ENCODE results near the gene ADD1. TPM values are rescaled to one million over a fixed set of nuclear protein-coding genes. Genes with fewer than 3 reads are reported as not detected.

Gene ADD1
- total and polyA plus RNA-seq, 2 donors (not counting 1 experiment from before 2014, with no cell fraction given), result 164 to 171 TPM

DNA sequence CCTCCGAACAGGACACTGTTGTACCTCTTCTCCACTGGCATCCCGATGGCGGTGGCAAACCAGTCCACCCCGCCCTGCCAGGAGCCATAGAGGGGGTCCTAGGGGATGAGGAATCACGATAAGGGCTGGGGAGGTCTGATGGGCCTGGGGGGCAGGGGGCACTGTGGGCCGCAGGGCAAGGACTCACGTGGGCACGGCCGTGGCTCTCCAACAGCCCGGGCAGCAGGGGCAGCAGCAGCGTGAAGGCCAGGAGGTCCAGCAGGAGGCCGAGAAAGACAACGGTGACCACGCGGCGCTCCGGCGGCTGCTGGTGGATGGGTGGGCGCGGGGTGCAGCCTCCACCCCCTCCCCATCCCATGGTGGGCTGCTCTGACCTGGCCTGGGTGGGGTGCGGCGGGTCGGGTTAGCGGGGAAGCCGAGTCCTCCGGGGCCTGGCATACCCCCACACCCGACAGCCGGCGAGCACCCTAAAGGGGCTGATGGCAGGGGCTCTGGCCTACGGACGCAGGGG is 90.0 kb downstream of the ADD1 start:
- Histone ChIP-seq H3K79me2 (ENCODE audit: control insufficient read depth, insufficient read depth, low read length) (peaks cover 29% of the 10 kb centered on the region), H3K36me3 (ENCODE audit: control insufficient read depth, insufficient read depth, low read length) (peaks cover 42% of the 10 kb centered on the region), H4K20me1 (ENCODE audit: control insufficient read depth, extremely low read depth, insufficient read depth, low read length) (no peaks in the 10 kb centered on the region), H3K27me3 (ENCODE audit: control insufficient read depth, insufficient read depth, low read length) (no peaks in the 10 kb centered on the region), H2AFZ (ENCODE audit: low read length) (no peak overlapping the region), H3K9me3 (ENCODE audit: control insufficient read depth, insufficient read depth, low read depth, low read length) (no peaks in the 10 kb centered on the region), H3K27ac (ENCODE audit: insufficient read depth, low read length) (peak overlapping the region; percentile 69), H3K4me3 (replicated peaks in 1 of 4; ENCODE audit: control extremely low read depth in 1 of 4, insufficient read depth in 1 of 4, low read depth in 3 of 4, low read length in 4 of 4) (peak overlapping the region; percentile 52 to 68 (median 61)), H3K4me1 (ENCODE audit: control insufficient read depth, extremely low read depth, insufficient read depth, low read length) (peaks cover 15% of the 10 kb centered on the region), H3K9ac (ENCODE audit: insufficient read depth, low read length) (peak overlapping the region; percentile 82), H3K4me2 (ENCODE audit: extremely low read depth, insufficient read depth, low read length) (peak overlapping the region; percentile 79)
- TF ChIP-seq, protein P1, sequence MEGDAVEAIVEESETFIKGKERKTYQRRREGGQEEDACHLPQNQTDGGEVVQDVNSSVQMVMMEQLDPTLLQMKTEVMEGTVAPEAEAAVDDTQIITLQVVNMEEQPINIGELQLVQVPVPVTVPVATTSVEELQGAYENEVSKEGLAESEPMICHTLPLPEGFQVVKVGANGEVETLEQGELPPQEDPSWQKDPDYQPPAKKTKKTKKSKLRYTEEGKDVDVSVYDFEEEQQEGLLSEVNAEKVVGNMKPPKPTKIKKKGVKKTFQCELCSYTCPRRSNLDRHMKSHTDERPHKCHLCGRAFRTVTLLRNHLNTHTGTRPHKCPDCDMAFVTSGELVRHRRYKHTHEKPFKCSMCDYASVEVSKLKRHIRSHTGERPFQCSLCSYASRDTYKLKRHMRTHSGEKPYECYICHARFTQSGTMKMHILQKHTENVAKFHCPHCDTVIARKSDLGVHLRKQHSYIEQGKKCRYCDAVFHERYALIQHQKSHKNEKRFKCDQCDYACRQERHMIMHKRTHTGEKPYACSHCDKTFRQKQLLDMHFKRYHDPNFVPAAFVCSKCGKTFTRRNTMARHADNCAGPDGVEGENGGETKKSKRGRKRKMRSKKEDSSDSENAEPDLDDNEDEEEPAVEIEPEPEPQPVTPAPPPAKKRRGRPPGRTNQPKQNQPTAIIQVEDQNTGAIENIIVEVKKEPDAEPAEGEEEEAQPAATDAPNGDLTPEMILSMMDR (conservative IDR thresholded peaks at IDR 0.05 in 1 of 2, IDR thresholded peaks at IDR 0.05 in 1 of 2; ENCODE audit: low read depth in 1 of 2, low read length in 2 of 2), result no peak
- TF ChIP-seq EZH2 (IDR thresholded peaks at IDR 0.05; ENCODE audit: low read length, missing control alignments), result no peak
- no peak for DNase-seq (ENCODE audit: low read depth in 2 of 2)

GRCh38 chr4:2934077-2934812 is 90.6 kb downstream of the ADD1 start:
- Histone ChIP-seq H3K9ac (ENCODE audit: insufficient read depth, low read length) (peak overlapping the region; percentile 92), H4K20me1 (ENCODE audit: control insufficient read depth, extremely low read depth, insufficient read depth, low read length) (no peaks in the 10 kb centered on the region), H3K27ac (ENCODE audit: insufficient read depth, low read length) (peak overlapping the region; percentile 69), H3K9me3 (ENCODE audit: control insufficient read depth, insufficient read depth, low read depth, low read length) (no peaks in the 10 kb centered on the region), H3K27me3 (ENCODE audit: control insufficient read depth, insufficient read depth, low read length) (no peaks in the 10 kb centered on the region), H3K79me2 (ENCODE audit: control insufficient read depth, insufficient read depth, low read length) (peaks cover 29% of the 10 kb centered on the region), H3K4me1 (ENCODE audit: control insufficient read depth, extremely low read depth, insufficient read depth, low read length) (peaks cover 15% of the 10 kb centered on the region), H3K36me3 (ENCODE audit: control insufficient read depth, insufficient read depth, low read length) (peaks cover 43% of the 10 kb centered on the region), H3K4me2 (ENCODE audit: extremely low read depth, insufficient read depth, low read length) (peak overlapping the region; percentile 79), H2AFZ (ENCODE audit: low read length) (no peak overlapping the region), H3K4me3 (replicated peaks in 1 of 4; ENCODE audit: control extremely low read depth in 1 of 4, insufficient read depth in 1 of 4, low read depth in 3 of 4, low read length in 4 of 4) (peak overlapping the region; percentile 52 to 97 (median 84))
- peak; percentile 43 to 48 for DNase-seq (ENCODE audit: low read depth in 2 of 2)
- TF ChIP-seq EZH2 (IDR thresholded peaks at IDR 0.05; ENCODE audit: low read length, missing control alignments), result no peak
- TF ChIP-seq, protein P1 (conservative IDR thresholded peaks at IDR 0.05 in 1 of 2, IDR thresholded peaks at IDR 0.05 in 1 of 2; ENCODE audit: low read depth in 1 of 2, low read length in 2 of 2), result no peak

- H3K27me3 ChIP-seq (ENCODE audit: control insufficient read depth, insufficient read depth, low read length), result no peaks in the 10 kb centered on the region
- H3K9me3 ChIP-seq (ENCODE audit: control insufficient read depth, insufficient read depth, low read depth, low read length), result no peaks in the 10 kb centered on the region
- H3K79me2 ChIP-seq (ENCODE audit: control insufficient read depth, insufficient read depth, low read length), result peaks cover 29% of the 10 kb centered on the region
- peak overlapping the region; percentile 93 for H3K27ac ChIP-seq (ENCODE audit: insufficient read depth, low read length)
- peak overlapping the region; percentile 92 for H3K9ac ChIP-seq (ENCODE audit: insufficient read depth, low read length)
- DNase-seq (ENCODE audit: low read depth in 2 of 2), result peak; percentile 83 to 88
- no peaks in the 10 kb centered on the region for H4K20me1 ChIP-seq (ENCODE audit: control insufficient read depth, extremely low read depth, insufficient read depth, low read length)
- H3K4me1 ChIP-seq (ENCODE audit: control insufficient read depth, extremely low read depth, insufficient read depth, low read length), result peaks cover 15% of the 10 kb centered on the region
- peak overlapping the region; percentile 73 to 97 (median 84) for H3K4me3 ChIP-seq (replicated peaks in 1 of 4; ENCODE audit: control extremely low read depth in 1 of 4, insufficient read depth in 1 of 4, low read depth in 3 of 4, low read length in 4 of 4)
- H3K36me3 ChIP-seq (ENCODE audit: control insufficient read depth, insufficient read depth, low read length), result peaks cover 43% of the 10 kb centered on the region
- no peak for TF ChIP-seq EZH2 (IDR thresholded peaks at IDR 0.05; ENCODE audit: low read length, missing control alignments)
- TF ChIP-seq, protein P1 (conservative IDR thresholded peaks at IDR 0.05 in 1 of 2, IDR thresholded peaks at IDR 0.05 in 1 of 2; ENCODE audit: low read depth in 1 of 2, low read length in 2 of 2), result no peak
- H3K4me2 ChIP-seq (ENCODE audit: extremely low read depth, insufficient read depth, low read length), result peak overlapping the region; percentile 91
- H2AFZ ChIP-seq (ENCODE audit: low read length), result peak overlapping the region; percentile 62
Measured at GRCh38 chr4:2934813-2935761, 91.4 kb downstream of the ADD1 start.

Measured in fibroblast of lung (primary cell).